Activated CD8-positive, alpha-beta memory T cell treated with anti-CD3 and anti-CD28 coated beads, Interleukin-2, amount 10 ng/mL, durations not matched to agents 7 days and 5 days (primary cell): ENCODE data around the gene CELF3. TPM values are rescaled to one million over a fixed set of nuclear protein-coding genes. Genes with fewer than 3 reads are reported as not detected.
A peak's percentile ranks its signal among the peaks of the same experiment; 100 is the strongest.
"Not testable (repeated sequence)": the region's sequence is repeated elsewhere in the genome, so short reads cannot be mapped to it uniquely, and the experiment has no call there.

ENCODE experiments used
- ATAC-seq: fragments of 150-1000 bp; cut with Tn5 transposase; one replicate; pipeline ENCODE4 v1.10.0; 2021; ENCODE audit warnings: moderate library complexity
- CTCF ChIA-PET: fragments of 350-600 bp; sonication (Branson Sonifier 250); formaldehyde crosslinking; loops from one replicate; lab custom pipeline; 2021; ENCODE audit warnings: antibody characterized with exemption; lab: Charles Lee
- DNase-seq: peaks from one replicate; pipeline ENCODE4 v3.0.0-alpha.2; 2020
- H3K27ac Mint-ChIP-seq: one replicate; pipeline ENCODE4 v1.8.0; 2021; ENCODE audit warnings: mild to moderate bottlenecking, mixed read lengths
- H3K27me3 Mint-ChIP-seq: one replicate; pipeline ENCODE4 v1.8.0; 2021; ENCODE audit warnings: mixed read lengths
- H3K36me3 Mint-ChIP-seq: one replicate; pipeline ENCODE4 v1.8.0; 2021; ENCODE audit warnings: mild to moderate bottlenecking, mixed read lengths
- H3K4me1 Mint-ChIP-seq: one replicate; pipeline ENCODE4 v1.8.0; 2021; ENCODE audit warnings: mixed read lengths
- H3K4me3 Mint-ChIP-seq: one replicate; pipeline ENCODE4 v1.8.0; 2021; ENCODE audit warnings: mild to moderate bottlenecking, moderate library complexity, mixed read lengths
- H3K9me3 Mint-ChIP-seq: one replicate; pipeline ENCODE4 v1.8.0; 2022; ENCODE audit warnings: low read depth, mixed read lengths
- total RNA-seq, 2 experiments: library from RNA; stranded (reverse); gene quantifications; one replicate each; pipeline ENCODE4 v1.2.3, GENCODE V29; 2021

The CELF3 gene
- total RNA-seq, 2 experiments from 2014 or later, result not detected

DNA sequence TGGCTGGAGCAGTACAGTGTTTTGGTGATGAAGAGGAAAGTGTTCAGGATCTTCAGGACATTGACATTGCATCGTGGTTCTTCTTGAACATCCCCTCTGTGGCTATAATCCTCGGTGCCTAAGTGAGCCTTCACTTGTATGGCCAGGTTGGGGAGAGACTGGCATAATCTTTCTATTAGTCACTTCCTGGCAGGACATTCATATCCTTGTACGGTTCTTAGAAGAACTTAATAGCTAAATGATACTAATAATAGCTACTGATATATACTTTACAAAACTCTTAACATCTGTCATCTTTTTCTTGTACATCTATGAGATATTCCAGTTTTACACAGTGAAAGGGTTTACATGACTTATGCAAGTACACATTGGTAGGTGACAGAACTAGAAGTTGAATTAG, 35.8 kb downstream of the CELF3 start:
- Mint-ChIP-seq H3K27me3 (no peaks in the 10 kb centered on the region), H3K36me3 (peaks cover 3% of the 10 kb centered on the region), H3K4me1 (peaks cover 8% of the 10 kb centered on the region), H3K27ac (no peak overlapping the region), H3K9me3 (no peaks in the 10 kb centered on the region), H3K4me3 (no peak overlapping the region)
- DNase-seq (no peak), ATAC-seq (no peak)
- CTCF ChIA-PET, result interaction anchor here (1.5 kb wide), 1 partner anchor 13 kb away, joined by 4 read pairs; no protein-coding TSS in a partner anchor

DNA sequence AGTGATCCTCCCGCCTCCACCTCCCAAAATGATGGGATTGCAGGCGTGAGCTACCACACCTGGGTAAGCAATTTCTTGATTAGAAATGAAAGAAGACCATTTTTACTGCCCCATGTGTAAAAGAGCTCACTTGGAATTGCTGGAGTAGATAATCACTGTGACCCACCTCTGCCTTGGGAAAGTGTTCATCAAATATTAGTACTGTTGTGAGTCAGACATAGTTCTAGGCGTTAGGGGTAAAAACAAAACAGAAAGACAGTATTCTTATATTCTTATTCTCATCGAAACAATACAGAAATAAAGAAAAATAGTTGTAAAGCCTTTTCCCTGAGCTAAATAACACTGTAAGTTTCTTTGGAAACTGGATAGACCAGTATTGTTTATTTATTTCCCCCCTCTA, 36.2 kb downstream of the CELF3 start:
- no peaks in the 10 kb centered on the region for H3K27me3 Mint-ChIP-seq
- ATAC-seq (no peak), DNase-seq (no peak)
- H3K27ac Mint-ChIP-seq, result no peak overlapping the region
- peaks cover 8% of the 10 kb centered on the region for H3K4me1 Mint-ChIP-seq
- H3K4me3 Mint-ChIP-seq, result no peak overlapping the region
- H3K36me3 Mint-ChIP-seq, result peaks cover 3% of the 10 kb centered on the region
- H3K9me3 Mint-ChIP-seq, result no peaks in the 10 kb centered on the region
- CTCF ChIA-PET, result interaction anchor here (1.5 kb wide), 1 partner anchor 13 kb away, joined by 4 read pairs; no protein-coding TSS in a partner anchor

DNA sequence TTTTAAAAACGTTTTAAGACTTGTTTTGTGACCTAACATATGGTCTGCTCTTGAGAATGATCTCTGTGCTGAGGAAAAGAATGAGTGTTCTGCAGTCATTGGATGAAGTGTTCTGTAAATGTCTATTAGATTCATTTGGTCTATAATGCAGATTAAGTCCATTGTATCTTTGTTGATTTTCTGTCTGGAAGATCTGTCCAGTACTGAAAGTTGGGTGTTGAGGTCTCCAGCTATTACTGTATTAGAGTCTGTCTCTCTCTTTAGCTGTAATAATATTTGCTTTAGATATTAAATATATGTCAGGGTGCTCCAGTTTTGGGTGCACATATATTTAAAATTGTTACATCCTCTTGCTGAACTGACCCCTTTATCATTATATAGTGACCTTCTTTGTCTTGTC, 43.2 kb downstream of the CELF3 start:
- H3K4me1 Mint-ChIP-seq, result no peaks in the 10 kb centered on the region
- no peak overlapping the region for H3K4me3 Mint-ChIP-seq
- DNase-seq, result no peak
- H3K27ac Mint-ChIP-seq, result no peak overlapping the region
- no peaks in the 10 kb centered on the region for H3K27me3 Mint-ChIP-seq
- CTCF ChIA-PET, result interaction anchor here (2.0 kb wide), 1 partner anchor 80 kb away, joined by 5 read pairs; no protein-coding TSS in a partner anchor
- H3K9me3 Mint-ChIP-seq, result peaks cover 2% of the 10 kb centered on the region
- H3K36me3 Mint-ChIP-seq, result peaks cover 41% of the 10 kb centered on the region
- ATAC-seq, result no peak

DNA sequence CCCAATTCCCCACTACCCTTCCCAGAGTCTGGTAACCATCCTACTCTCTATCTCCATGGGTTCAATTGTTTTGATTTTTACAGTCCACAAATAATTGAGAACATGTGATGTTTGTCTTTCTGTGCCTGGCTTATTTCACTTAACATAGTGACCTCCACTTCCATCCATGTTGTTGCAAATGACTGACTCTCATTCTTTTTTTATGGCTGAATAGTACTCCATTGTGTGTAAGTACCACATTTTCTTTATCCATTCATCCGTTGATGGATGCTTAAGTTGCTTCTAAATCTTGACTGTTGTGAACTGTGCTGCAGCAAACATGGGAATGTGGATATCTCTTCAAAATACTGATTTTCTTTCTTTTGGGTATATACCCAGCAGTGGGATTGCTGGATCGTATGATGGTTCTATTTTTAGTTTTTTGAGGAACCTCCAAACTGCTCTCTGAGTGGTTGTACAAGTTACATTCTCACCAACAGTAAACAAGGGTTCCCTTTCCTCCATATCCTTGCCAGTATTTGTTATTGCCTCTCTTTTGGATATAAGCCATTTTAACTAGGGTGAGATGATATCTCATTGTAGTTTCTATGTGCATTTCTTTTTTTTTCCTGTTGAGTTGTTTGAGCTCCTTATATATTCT, 46.4 kb downstream of the CELF3 start:
- DNase-seq, H3K4me3 Mint-ChIP-seq, H3K9me3 Mint-ChIP-seq, H3K4me1 Mint-ChIP-seq, H3K27me3 Mint-ChIP-seq, CTCF ChIA-PET, H3K27ac Mint-ChIP-seq, ATAC-seq: not testable (repeated sequence)
- peaks cover 47% of the 10 kb centered on the region for H3K36me3 Mint-ChIP-seq

DNA sequence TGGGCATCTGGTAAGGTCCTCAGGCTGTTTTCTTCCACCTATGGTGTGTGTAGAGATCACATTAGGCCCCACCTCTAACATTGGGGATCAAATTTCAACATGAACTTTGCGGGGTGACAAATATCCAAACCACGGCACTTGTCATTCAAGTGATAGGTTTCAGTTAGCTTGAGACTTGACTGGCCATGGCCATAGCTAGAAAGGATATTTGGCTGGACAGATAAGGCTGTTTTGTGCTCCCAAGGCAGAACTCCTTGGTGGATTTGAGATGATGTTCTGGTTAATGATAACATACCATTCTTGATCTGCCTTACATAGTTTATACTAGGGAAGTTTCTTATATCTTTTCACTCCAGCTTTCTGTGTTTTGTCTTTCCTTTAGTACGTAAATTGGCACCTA, 48.5 kb downstream of the CELF3 start:
- CTCF ChIA-PET, result interaction anchor here (1.0 kb wide), 1 partner anchor 12 kb away, joined by 4 read pairs; no protein-coding TSS in a partner anchor
- no peak overlapping the region for H3K27ac Mint-ChIP-seq
- no peaks in the 10 kb centered on the region for H3K9me3 Mint-ChIP-seq
- peaks cover 2% of the 10 kb centered on the region for H3K4me1 Mint-ChIP-seq
- H3K27me3 Mint-ChIP-seq, result no peaks in the 10 kb centered on the region
- no peak for ATAC-seq
- no peak for DNase-seq
- no peak overlapping the region for H3K4me3 Mint-ChIP-seq
- peaks cover 44% of the 10 kb centered on the region for H3K36me3 Mint-ChIP-seq

DNA sequence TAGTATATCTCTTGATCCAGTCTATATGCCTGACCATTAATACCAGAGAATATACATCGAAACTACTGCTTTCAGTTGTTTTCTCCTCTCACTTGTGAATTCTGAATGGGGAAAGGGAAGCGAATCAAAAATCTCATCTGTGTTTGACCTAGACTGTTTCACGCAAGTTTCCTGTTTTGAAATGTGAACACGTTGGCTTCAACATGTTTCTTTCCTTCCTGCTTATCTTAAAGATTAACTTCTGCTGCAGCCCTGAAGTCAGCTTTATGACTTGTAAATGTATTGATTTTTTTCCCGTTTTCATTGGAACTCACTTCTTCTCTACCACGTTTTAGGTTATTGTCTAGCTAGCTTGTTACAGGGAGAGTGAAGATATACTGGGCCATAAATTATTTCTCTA, 54.9 kb downstream of the CELF3 start:
- CTCF ChIA-PET, result interaction anchor here (1.1 kb wide), 1 partner anchor 68 kb away, joined by 3 read pairs; no protein-coding TSS in a partner anchor
- H3K4me3 Mint-ChIP-seq, result no peak overlapping the region

DNA sequence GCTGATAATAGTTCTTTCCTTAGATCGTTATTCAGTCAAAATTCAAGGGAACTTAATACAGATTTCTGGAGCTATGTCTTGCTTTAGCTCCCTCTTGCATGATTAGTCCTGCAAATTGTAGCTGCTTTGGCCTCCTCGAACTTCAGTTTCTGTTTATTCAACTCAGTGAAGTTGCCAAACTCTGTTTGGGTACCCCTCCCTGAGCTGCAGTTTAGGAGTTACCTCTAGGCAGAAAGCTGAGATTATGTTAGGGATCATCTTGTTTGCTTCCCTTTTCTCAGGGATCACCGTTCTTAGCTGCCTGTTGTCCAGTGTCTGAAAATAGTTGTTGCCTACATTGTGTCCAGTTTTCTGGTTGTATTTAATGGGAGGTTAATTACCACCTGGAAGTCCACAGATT, 61.2 kb downstream of the CELF3 start:
- no peak overlapping the region for H3K27ac Mint-ChIP-seq
- H3K9me3 Mint-ChIP-seq, result no peaks in the 10 kb centered on the region
- CTCF ChIA-PET, result interaction anchor here (0.6 to 1.2 kb wide), 3 partner anchors 13 to 61 kb away, joined by 3 to 4 read pairs (median 3); no protein-coding TSS in a partner anchor
- peaks cover 16% of the 10 kb centered on the region for H3K4me1 Mint-ChIP-seq
- no peak for ATAC-seq
- no peak overlapping the region for H3K4me3 Mint-ChIP-seq
- H3K27me3 Mint-ChIP-seq, result no peaks in the 10 kb centered on the region
- DNase-seq, result no peak
- H3K36me3 Mint-ChIP-seq, result peaks cover 11% of the 10 kb centered on the region

More for the DNA sequence above, 54.9 kb downstream of the CELF3 start:
- H3K27ac Mint-ChIP-seq, result peak overlapping the region; percentile 1
- H3K36me3 Mint-ChIP-seq, result peaks cover 16% of the 10 kb centered on the region
- H3K9me3 Mint-ChIP-seq, result no peaks in the 10 kb centered on the region
- DNase-seq (no peak), ATAC-seq (no peak)
- H3K4me1 Mint-ChIP-seq, result peaks cover 8% of the 10 kb centered on the region
- H3K27me3 Mint-ChIP-seq, result no peaks in the 10 kb centered on the region

DNA sequence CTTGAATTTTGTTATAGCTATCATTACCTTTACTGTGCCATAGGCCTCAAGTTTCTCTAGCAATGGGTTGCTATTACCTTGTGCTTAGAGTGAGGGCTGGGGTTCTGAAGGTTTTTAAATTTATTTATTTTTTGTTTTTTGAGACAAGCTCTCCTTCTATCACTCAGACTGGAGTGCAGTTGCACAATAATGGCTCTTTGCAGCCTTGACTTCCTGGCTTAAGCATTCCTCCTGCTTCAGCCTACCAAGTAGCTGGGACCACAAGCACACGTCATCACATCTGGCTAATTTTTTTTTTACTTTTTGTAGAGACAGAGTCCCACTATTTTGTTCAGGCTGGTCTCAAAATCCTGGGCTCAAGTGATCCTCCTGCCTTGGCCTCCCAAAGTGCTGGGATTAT, 63.2 kb downstream of the CELF3 start:
- no peaks in the 10 kb centered on the region for H3K9me3 Mint-ChIP-seq
- CTCF ChIA-PET, result no interaction called here
- DNase-seq, result no peak
- no peak overlapping the region for H3K4me3 Mint-ChIP-seq
- peaks cover 19% of the 10 kb centered on the region for H3K36me3 Mint-ChIP-seq
- no peaks in the 10 kb centered on the region for H3K27me3 Mint-ChIP-seq
- H3K27ac Mint-ChIP-seq, result no peak overlapping the region
- peaks cover 16% of the 10 kb centered on the region for H3K4me1 Mint-ChIP-seq
- ATAC-seq, result no peak

Other genes with a start within 250 kb of the CELF3 start
- gene CGN, start 205.4 kb downstream of the CELF3 start, total RNA-seq, result under 1 TPM; 0.37 to 0.70 TPM
- 1 to 10 TPM; 1.7 to 2.5 TPM for gene TUFT1, start 176.5 kb downstream of the CELF3 start, total RNA-seq
- gene SNX27, start 104.8 kb downstream of the CELF3 start, total RNA-seq, result 10 to 100 TPM; 26.0 to 27.7 TPM
- gene RIIAD1, start 4.7 kb upstream of the CELF3 start, total RNA-seq, result not detected
- 100 to 1,000 TPM; 111 to 127 TPM for gene MRPL9, start 46.7 kb upstream of the CELF3 start, total RNA-seq
- 10 to 100 TPM; 16.4 to 17.1 TPM for gene TDRKH, start 73.7 kb upstream of the CELF3 start, total RNA-seq
- under 1 TPM; 0.07 to 0.15 TPM for gene LINGO4, start 88.6 kb upstream of the CELF3 start, total RNA-seq
- gene RORC, start 115.0 kb upstream of the CELF3 start, total RNA-seq, result 1 to 10 TPM in 1 of 2 experiments, under 1 TPM in 1; 0.30 to 1.3 TPM
- under 1 TPM; 0.33 to 0.96 TPM for gene C2CD4D, start 123.0 kb upstream of the CELF3 start, total RNA-seq
- not detected for gene THEM5, start 136.9 kb upstream of the CELF3 start, total RNA-seq
- gene THEM4, start 192.7 kb upstream of the CELF3 start, total RNA-seq, result 10 to 100 TPM; 19.1 to 20.9 TPM